NCI-H2196 (cell line): ENCODE results near the gene IP6K2.
"Not testable (repeated sequence)": the region's sequence is repeated elsewhere in the genome, so short reads cannot be mapped to it uniquely, and the experiment has no call there.

ENCODE experiments used
- DNase-seq: peaks from one replicate; lab custom pipeline; 2025; ENCODE audit not compliant: unreplicated experiment; lab: John Stamatoyannopoulos, UW

IP6K2 gene, protein sequence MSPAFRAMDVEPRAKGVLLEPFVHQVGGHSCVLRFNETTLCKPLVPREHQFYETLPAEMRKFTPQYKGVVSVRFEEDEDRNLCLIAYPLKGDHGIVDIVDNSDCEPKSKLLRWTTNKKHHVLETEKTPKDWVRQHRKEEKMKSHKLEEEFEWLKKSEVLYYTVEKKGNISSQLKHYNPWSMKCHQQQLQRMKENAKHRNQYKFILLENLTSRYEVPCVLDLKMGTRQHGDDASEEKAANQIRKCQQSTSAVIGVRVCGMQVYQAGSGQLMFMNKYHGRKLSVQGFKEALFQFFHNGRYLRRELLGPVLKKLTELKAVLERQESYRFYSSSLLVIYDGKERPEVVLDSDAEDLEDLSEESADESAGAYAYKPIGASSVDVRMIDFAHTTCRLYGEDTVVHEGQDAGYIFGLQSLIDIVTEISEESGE

DNA sequence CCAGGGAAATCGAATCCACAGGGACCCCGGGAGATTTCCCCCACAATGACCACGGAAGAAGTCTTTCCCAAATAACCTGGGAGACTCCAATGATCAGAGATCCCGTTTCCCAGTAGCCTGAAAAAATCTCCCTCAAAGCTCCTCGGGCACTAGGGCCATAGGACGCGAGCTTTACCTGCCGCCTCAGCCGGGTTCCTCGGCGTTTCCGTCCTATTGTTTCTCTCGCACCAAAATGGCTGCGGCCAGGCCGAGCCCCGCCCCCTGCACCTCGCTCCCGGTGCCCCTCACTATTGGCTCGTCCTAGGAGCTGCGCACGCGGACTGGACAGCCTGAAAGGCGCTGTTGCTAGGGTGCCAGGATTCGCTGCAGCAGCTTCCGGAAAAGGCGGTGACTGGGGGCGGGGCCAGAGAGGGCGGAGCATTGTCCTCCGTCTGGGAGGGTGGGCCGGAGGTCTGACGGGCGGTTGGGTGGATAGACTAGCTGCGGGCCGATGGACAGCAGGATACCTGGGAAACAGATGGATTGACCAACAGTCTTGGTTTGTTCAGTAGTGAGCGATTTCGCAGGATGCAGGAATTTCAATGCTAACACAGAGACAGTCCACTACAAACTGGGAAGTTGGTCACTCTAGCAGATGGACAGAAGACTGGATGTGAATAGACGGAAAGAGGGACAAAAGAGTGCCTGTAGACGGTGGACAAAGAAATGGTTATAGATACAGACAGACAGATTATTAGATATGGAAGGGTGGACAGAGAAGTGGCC, at the start of gene IP6K2:
Gene IP6K2 (minus strand): TSS at position 240 of the 765 bp plus-strand sequence. CDS start 21,930 bp downstream, outside the sequence.
- DNase-seq, result peak; percentile 87

DNA sequence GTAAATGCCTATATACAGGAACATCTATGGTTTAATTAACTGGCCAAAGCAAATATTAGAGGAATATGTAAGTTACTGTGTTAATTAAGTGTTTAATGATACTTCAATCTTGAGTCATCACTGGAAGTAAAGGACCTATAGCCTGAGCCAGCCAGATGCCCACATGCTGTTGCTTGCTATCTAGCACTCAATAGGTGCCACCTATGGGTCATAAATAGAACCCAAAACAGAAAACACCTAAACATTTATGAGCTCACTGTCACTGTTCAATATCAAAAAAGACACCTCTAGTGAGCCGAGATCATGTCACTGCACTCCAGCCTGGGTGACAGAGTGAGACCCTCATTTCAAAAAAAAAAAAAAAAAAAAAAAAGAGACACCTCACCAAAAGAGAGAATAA, 48.4 kb upstream of the IP6K2 start:
- DNase-seq, result no peak

DNA sequence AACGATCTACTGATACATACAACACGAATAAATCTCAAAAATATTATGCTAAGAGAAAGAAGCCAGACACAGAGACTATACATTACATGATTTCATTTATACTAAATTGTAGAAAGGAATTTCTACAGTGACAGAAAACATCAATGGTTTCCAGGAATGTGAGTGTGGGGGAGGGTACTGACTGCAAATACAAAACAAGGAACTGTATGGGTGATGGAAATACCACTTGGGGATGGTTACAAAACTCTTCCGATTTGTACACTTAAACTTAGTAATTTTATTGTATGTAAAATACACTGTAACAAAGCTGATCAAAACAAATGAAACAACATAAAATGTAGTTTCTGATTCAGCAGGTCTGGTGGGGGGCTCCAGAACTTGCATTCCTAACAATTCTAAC, 45.8 kb upstream of the IP6K2 start:
- DNase-seq, result no peak

DNA sequence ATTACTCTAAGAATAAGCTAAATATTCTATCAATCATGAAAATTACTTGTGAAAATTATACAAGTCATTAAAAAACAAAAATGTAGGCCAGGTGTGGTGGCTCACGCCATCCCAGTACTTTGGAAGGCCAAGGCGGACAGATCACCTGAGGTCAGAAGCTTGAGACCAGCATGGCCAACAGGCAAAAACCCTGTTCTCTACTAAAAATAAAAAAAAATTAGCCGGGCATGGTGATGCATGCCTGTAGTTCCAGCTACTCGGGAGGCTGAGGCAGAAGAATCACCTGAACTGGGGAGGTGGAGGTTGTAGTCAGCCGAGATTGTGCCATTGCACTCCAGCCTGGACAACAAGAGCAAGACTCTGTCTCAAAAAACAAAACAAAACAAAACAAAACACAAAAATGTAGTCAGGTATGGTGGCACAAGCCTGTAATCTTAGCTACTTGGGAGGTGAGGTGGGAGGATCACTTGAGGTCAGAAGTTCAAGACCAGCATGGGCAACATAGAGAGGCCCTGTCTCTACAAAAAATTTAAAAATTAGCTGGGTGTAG, 43.0 kb upstream of the IP6K2 start:
- DNase-seq, result not testable (repeated sequence)

DNA sequence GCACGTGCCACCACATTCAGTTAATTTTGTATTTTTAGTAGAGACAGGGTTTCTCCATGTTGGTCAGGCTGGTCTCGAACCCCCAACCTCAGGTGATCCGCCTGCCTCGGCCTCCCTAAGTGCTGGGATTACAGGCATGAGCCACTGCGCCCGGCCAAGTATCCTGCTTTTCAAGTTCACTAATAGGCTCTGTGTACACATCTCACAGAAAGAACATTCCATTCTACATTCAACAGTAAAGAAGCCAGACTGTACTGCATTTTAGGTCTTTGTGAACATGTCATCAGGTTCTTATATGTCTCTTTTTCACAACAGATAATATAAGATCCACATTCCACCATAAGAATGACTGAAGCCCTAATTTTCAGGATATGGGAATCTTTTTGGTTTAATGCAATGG, 42.5 kb upstream of the IP6K2 start:
- not testable (repeated sequence) for DNase-seq

DNA sequence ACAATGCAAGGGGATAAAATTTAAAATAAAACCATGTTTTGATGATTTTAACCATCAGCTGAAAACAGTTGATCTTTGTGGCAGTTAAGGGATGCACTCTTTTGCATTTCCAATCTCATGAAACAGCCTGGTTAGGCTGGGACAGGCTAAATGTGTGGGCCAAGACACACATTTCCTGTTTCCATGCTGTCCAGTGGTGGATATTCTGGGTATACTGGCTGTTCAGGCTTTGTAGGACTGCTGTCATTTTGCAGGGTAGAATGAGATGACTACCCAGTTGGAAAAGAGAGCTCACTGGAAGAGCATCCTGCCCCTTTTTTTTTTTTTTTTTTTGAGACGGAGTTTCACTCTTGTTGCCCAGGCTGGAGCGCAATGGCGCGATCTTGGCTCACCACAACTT, 42.0 kb upstream of the IP6K2 start:
- DNase-seq, result no peak

DNA sequence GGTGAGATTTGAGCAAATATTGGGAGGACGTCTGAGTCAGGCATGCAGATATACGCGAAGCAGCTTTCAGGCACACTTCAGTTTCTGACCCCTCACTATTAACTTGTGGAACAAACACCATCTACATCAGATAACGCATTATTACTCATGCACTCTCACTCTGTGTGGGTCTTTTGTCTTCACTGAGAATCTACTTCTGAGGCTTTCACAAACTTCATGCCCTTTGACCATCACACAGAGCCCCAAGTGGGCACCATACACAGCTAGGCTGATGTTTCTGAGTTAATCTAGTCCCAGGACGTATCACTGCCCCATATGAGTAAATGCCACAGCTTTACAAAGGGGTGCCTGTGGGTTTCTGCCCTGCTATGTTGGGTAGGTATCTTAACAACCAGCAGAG, 39.6 kb upstream of the IP6K2 start:
- DNase-seq, result no peak

DNA sequence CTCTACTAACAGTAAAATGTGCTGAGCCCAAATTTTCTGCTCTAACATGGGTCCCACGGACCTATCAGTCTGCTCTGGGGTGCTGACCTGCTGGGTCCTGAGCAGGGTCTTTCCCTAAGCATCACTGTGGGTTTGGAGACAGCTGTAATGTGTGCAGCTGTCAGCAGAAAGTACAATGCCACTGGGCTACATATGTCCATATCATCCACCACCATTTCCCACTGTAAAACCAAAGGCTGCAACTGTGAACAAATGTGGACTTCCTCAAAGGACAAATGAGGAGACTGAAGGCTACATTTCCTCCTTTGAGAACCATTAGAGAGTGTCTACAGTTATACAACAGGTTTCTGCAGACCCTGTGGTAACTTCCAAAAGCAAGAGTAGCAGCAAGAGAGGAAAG, 33.8 kb upstream of the IP6K2 start:
- no peak for DNase-seq

DNA sequence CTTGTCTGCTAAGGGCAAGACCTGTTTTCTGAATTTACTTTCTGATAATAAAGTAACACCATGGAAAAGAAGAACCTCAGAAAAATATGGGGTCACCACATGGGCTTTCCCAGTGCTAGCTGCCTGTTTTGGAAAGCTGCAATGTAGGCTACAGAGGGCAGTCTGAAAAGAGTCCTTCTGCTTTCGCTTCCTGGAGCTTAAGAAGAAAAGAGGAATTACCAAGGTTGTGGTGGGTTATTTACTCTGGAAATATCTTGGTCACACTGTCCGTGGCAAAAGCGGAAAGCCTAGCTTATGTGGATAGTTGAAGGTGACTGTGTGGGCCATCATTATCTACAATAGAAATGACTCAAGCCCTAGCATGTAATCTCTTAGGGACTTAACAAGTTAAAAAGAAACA, 31.7 kb upstream of the IP6K2 start:
- DNase-seq, result no peak

DNA sequence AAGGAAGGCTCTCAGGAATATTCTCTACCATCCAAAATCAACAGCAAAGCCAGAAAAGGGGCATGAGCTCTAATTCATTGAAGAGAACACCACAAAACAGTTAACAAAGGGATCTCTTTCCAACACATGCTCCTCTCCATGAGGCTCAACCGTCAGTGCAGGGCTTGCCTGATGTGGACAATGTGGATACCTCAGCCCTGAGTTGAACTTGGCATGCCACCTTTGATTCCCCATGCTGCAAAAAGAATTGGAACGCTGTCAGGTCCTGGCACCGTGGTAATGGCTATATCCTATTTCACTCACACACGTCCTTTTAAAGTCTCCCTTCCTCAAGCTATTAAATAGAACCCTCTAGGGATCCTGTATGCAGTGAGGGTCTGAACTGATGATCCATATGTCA, 30.7 kb upstream of the IP6K2 start:
- DNase-seq, result peak; percentile 52

DNA sequence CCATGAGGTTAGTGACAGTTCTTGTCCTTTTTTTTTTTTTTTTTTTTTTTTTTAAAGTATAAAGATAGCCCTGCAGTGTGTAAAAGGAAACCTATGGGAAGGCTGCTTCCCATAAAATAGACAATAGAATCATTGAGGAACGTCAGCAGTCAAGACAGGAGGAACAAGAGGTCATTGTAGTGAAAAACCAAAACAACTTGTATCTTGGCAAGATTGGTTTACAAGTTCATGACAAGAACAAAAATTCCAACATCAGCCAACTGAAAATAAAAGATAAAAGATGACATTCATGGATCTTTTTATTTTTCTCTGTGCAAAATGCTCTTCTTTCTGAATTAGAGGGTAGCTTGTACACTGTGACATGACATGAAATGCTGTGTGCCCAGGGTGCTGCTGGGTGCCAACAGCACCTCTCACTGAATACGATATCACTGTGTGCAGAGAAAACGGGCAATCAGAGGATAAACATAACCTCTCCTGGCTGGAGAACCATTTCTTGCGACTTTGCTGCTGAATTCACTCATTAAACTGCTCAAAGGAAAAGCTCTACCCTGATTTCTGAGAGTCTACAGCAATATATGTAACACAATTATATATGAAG, 30.1 kb upstream of the IP6K2 start:
- no peak for DNase-seq

DNA sequence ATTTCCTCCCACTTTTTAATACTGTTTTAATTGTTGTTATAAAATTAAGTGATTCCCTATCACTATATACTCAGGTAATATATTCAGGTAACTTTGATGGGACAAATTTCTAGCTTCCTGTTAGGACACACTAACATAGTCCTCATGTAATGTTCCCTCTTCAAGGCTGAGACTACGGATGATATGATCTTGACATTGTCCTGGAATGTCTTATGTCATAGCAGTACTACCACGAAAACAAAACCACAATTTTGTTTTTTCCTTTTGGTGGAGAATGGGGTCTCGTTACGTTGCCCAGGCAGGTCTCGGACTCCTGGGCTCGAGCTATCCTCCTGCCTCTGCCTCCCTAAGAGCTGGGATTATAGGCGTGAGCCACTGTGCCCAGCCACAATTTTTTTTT, 26.8 kb upstream of the IP6K2 start:
- DNase-seq, result no peak

DNA sequence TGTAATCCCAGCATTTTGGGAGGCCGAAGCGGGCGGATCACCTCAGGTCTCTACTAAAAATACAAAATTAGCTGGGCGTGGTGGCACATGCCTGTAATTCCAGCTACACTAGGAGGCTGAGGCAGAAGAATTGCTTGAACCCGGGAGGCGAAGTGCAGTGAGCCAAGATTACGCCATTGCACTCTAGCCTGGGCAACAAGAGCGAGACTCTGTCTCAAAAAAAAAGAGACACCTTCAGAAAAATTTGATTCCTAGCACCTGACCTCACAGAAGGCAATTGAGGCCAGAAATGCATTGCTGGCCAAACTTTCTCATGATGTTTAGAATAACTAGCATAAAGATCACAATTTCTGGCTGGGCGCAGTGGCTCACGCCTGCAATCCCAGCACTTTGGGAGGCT, 24.2 kb upstream of the IP6K2 start:
- DNase-seq, result not testable (repeated sequence)

DNA sequence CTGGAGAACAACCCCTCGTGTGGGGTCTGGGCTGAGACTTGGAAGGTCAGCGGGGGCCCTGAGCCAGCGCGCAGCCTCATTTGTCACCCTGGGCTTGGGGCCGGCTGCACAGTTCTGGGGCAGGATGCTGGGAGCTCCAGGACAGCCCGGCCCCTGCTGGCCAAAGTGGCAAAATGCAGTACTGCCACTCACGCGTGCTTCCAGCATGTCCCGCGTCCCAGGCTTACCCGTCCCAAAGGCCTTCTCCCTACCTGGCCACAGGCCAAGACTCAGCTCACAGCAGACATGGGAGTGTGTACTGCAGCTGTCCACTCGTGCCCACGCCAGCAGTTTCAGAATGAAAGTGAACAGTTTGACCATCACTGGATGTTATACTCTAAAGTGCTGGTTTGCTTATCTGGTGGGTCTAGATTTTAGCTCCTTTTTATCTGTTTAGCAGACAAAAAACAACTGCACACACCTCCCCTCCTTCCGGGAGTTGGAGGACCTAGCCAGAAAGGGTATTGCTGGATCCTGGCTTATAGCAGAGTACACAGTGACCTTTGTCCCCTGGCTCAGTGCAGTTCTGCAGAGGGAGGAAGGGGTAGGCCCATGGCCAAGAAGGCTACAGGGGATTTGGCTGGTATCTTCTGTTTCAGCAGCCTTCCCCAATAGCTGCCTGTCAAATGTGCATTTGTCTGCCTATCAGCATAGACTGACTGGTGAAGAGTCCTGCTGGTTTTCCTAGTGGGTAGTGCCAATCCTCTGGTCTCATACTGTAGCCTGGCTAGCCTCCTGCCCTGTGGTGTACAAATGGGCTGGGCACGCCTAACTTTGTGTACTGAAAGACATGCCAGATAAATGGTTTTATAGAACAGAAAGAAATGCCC, 23.2 kb upstream of the IP6K2 start:
- DNase-seq, result no peak

DNA sequence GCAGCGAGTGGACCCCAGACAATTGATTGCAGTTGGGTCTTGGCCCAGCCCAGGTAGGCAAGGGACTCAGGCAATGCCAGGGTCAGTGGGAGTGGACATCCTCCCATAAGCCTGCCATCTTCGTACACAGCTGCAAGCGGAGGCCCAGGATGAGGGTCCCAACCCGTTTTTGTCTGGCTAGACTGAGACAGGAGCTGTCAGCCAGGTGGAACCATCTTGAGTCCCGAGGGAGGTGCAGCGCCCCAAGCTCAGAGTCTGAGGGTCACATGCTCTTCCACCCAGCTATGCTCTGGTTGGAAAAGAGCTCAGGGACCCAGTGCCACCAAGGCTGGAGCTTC, 22.6 kb upstream of the IP6K2 start:
- no peak for DNase-seq

DNA sequence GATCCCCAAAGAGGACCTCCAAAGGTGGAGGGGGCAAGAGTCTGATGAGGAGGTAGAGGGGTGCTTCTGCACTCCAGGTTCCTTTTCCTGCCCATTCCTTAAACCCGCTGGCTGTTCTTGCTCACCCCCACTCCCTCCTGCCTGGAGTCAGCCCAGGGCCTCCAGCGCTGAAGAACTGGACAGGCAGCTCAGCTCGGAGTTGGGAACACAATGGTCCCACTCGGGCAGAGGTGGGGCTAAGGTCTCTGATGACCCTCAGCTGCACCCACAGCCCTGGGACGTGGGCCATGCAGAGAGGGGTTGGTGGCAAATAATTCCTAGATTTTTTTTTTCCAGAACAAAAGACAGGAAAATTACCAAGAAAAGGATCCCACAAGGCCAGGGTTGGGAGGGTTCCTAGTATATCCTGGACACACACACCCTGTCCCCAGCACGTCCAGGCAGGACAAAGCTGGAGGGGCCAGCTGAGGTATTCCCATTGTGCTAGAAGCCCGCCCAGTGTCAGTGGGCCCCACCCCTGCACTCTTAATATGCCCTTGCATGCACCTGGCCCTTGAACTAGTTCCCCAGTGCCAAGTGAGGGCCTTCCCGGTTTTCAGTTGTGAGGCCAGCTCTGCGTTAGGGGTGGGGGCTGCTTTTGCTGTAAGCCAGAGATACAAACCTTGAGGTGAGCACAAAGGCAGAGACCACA, 22.1 kb upstream of the IP6K2 start:
- DNase-seq, result no peak

DNA sequence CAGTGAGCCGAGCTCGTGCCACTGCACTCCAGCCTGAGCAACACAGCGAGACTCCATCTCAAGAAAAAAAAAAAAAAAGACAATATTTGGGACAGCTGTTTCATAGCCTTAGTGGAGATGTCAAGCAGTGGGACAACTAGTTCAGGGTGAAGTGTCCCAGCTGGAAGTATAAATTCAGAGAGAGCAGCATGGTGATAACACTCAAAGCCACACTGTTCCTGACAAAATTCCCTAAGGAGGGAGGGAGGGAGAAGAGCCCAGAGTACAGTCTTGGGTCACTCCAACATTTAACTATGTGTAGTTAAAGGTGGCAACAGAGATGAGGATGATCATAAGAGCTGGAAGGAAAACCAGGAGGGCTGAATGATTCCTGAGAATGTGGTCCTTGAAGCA, 21.1 kb upstream of the IP6K2 start:
- no peak for DNase-seq

DNA sequence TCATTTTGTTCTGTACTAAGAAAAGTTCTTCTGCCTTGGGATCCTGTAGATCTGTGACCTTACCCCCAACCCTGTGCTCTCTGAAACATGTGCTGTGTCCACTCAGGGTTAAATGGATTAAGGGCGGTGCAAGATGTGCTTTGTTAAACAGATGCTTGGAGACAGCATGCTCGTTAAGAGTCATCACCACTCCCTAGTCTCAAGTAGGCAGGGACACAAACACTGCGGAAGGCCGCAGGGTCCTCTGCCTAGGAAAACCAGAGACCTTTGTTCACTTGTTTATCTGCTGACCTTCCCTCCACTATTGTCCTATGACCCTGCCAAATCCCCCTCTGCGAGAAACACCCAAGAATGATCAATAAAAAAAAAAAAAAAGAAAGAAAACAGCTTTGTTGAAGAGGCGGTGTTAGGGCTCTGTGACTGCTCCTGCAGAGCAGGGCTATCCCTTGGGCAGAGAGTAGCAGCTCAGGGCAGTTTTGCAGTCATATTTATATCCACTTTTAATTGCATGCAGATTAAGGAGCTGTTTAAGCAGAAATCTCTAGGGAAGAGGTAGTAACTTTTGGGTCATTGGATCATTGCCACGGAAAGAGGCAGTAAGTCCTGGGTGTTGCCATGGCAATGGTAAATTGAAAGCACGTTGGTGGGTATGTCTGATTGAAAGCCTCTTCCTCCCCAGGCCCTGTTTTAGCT, 18.2 kb upstream of the IP6K2 start:
- not testable (repeated sequence) for DNase-seq

DNA sequence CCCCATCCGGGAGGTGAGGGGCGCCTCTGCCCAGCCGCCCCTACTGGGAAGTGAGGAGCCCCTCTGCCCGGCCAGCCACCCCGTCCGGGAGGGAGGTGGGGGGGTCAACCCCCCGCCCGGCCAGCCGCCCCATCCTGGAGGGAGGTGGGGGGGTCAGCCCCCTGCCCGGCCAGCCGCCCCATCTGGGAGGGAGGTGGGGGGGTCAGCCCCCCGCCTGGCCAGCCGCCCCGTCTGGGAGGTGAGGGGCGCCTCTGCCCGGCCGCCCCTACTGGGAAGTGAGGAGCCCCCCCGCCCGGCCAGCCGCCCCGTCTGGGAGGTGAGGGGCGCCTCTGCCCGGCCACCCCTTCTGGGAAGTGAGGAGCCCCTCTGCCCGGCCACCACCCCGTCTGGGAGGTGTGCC, 17.5 kb upstream of the IP6K2 start:
- not testable (repeated sequence) for DNase-seq
